GM23338 (cell line): ENCODE data around the gene ITGB1BP2.

Source experiments
- CREB1 ChIP-seq: fragments of 250-450 bp; sonication (Bioruptor Pico); IDR thresholded peaks from 2 replicates; pipeline ENCODE4 v1.5.0; 2020; ENCODE audit warnings: low read depth, mild to moderate bottlenecking, moderate library complexity
- CTCF ChIP-seq, 2 experiments: fragments of 200-600 bp in 1 of 2; sonication (generic) in 1 of 2; conservative IDR thresholded peaks; 2 replicates each; pipeline versions ENCODE4 v1.5.1 to v1.6.1; 2016 to 2017; ENCODE audit warnings: antibody characterized with exemption in 2 of 2, low read depth in 2 of 2, mild to moderate bottlenecking in 2 of 2, moderate library complexity in 1 of 2
- ETS1 ChIP-seq: IDR thresholded peaks from 2 replicates; pipeline ENCODE4 v1.6.1; 2016; ENCODE audit warnings: antibody characterized with exemption
- EZH2 ChIP-seq: fragments of 200-600 bp; sonication (generic); IDR thresholded peaks from one replicate; pipeline ENCODE4 v1.8.0; 2017; ENCODE audit warnings: antibody characterized with exemption, mild to moderate bottlenecking, low read depth; ENCODE audit not compliant: unreplicated experiment
- EZH2phosphoT487 ChIP-seq: fragments of 200-600 bp; sonication (generic); IDR thresholded peaks from one replicate; pipeline ENCODE4 v1.8.1; 2018; ENCODE audit warnings: antibody characterized with exemption; ENCODE audit not compliant: unreplicated experiment
- NANOG ChIP-seq: IDR thresholded peaks from 2 replicates; pipeline ENCODE4 v1.6.1; 2016; ENCODE audit warnings: antibody characterized with exemption, borderline replicate concordance
- POLR2AphosphoS5 ChIP-seq: IDR thresholded peaks from 2 replicates; pipeline ENCODE4 v1.6.1; 2016; ENCODE audit warnings: antibody characterized with exemption, low read depth
- REST ChIP-seq: IDR thresholded peaks from one replicate; pipeline ENCODE4 v1.6.1; 2018; ENCODE audit warnings: antibody characterized with exemption; ENCODE audit not compliant: unreplicated experiment
- ZNF114 ChIP-seq: fragments of 250-450 bp; sonication (Bioruptor Pico); IDR thresholded peaks from 2 replicates; pipeline ENCODE4 v1.5.0; 2020; ENCODE audit warnings: mild to moderate bottlenecking, moderate library complexity

- no peak for TF ChIP-seq EZH2
- no peak for TF ChIP-seq POLR2AphosphoS5
- no peak for TF ChIP-seq EZH2phosphoT487
- TF ChIP-seq CTCF (conservative IDR thresholded peaks at IDR 0.05; ENCODE audit: low read depth in 2 of 2), result no peak
- TF ChIP-seq CREB1 (CRISPR knock-in tag), result no peak
- no peak for TF ChIP-seq REST
- TF ChIP-seq ETS1, result no peak
- no peak for TF ChIP-seq NANOG
- TF ChIP-seq ZNF114, result no peak
These were observed 3.4 kb upstream of the ITGB1BP2 start for GRCh38 chrX:71298119-71298518.
